Esophagus muscularis mucosa (tissue), 3 donors: ENCODE results near the gene RNASEH1.

ENCODE experiments used
- CTCF ChIP-seq, 3 experiments: fragments of 200-600 bp in 2 of 3; fragments of 450-650 bp in 1 of 3; sonication (generic) in 2 of 3; IDR thresholded peaks; one replicate each; pipeline ENCODE4 v1.5.1; 2017 to 2019; ENCODE audit warnings: antibody characterized with exemption in 3 of 3, mild to moderate bottlenecking in 2 of 3, moderate library complexity in 1 of 3
- POLR2A ChIP-seq: fragments of 450-650 bp; IDR thresholded peaks from one replicate; pipeline ENCODE4 v1.6.1; 2017; ENCODE audit warnings: antibody characterized with exemption, moderate library complexity, mild to moderate bottlenecking, low read depth
- POLR2AphosphoS5 ChIP-seq, 2 donors: sonication (generic); formaldehyde crosslinking; IDR thresholded peaks; one replicate each; pipeline ENCODE4 v1.6.1; 2017; ENCODE audit warnings: antibody characterized with exemption in 2 of 2

- TF ChIP-seq CTCF (IDR thresholded peaks at IDR 0.05) (no peak), POLR2A (no peak), POLR2AphosphoS5 (IDR thresholded peaks at IDR 0.05) (no peak)
Measured at GRCh38 chr2:3542107-3542506, 16.0 kb downstream of the RNASEH1 start.
